Measurements from ENCODE around the gene DLGAP1.

DNA sequence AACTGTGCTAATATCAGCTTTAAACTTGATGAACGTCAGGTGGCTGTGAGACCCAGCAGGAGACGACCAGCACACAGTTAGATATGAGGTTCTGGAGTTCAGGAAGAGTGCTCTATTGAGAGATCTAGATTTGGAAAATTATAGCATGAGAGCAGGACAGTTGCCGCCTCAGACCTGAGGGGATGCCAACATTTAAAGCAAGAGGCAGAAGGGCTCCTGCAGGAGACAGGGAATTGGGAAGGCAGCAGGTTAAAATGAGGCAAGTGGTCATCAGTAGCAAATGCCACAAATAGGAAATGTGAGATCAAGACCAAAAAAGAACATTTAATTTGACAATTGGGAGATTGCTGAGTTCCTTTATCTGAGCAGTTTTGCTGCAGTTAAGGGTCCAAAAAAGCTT is 533.3 kb downstream of the DLGAP1 start:
- TF ChIP-seq, protein P1, sequence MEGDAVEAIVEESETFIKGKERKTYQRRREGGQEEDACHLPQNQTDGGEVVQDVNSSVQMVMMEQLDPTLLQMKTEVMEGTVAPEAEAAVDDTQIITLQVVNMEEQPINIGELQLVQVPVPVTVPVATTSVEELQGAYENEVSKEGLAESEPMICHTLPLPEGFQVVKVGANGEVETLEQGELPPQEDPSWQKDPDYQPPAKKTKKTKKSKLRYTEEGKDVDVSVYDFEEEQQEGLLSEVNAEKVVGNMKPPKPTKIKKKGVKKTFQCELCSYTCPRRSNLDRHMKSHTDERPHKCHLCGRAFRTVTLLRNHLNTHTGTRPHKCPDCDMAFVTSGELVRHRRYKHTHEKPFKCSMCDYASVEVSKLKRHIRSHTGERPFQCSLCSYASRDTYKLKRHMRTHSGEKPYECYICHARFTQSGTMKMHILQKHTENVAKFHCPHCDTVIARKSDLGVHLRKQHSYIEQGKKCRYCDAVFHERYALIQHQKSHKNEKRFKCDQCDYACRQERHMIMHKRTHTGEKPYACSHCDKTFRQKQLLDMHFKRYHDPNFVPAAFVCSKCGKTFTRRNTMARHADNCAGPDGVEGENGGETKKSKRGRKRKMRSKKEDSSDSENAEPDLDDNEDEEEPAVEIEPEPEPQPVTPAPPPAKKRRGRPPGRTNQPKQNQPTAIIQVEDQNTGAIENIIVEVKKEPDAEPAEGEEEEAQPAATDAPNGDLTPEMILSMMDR (IDR thresholded peaks at IDR 0.05): no peak
- TF ChIP-seq ZFX (IDR thresholded peaks at IDR 0.05; ENCODE audit: borderline replicate concordance): no peak
